SW480 (cell line): ENCODE measurements around the gene TREML4.
"Not testable (repeated sequence)": the region's sequence is repeated elsewhere in the genome, so short reads cannot be mapped to it uniquely, and the experiment has no call there.

Experiments used
- DNase-seq: peaks from one replicate; pipeline ENCODE4 v3.0.0-alpha.2; 2016; ENCODE audit warnings: low spot score

TREML4 gene

GRCh38 chr6:41208439-41209106 lies 19.6 kb upstream of the TREML4 start:
- no peak for DNase-seq

- DNase-seq = no peak
Measured at GRCh38 chr6:41209547-41210320, 18.4 kb upstream of the TREML4 start.

- peak; percentile 25 for DNase-seq
Measured at GRCh38 chr6:41214559-41215238, 13.4 kb upstream of the TREML4 start.

- no peak for DNase-seq
Measured at GRCh38 chr6:41215777-41216176, 12.4 kb upstream of the TREML4 start.

- DNase-seq = no peak
Measured at GRCh38 chr6:41216616-41217015, 11.5 kb upstream of the TREML4 start.

- DNase-seq = no peak
Measured at GRCh38 chr6:41222045-41222444, 6.1 kb upstream of the TREML4 start.

GRCh38 chr6:41222513-41222912 lies 5.6 kb upstream of the TREML4 start:
- DNase-seq = no peak

- DNase-seq = no peak
Measured at GRCh38 chr6:41224800-41225199, 3.3 kb upstream of the TREML4 start.

- DNase-seq = peak; percentile 45
Measured at GRCh38 chr6:41226752-41227151, 1.4 kb upstream of the TREML4 start.

- peak; percentile 0 for DNase-seq
Measured at GRCh38 chr6:41228616-41229015, 467 bp downstream of the TREML4 start.

GRCh38 chr6:41229721-41230120 lies 1.6 kb downstream of the TREML4 start:
- no peak for DNase-seq

GRCh38 chr6:41231246-41231645 lies 3.1 kb downstream of the TREML4 start:
- no peak for DNase-seq

- DNase-seq = no peak
Measured at GRCh38 chr6:41232667-41233066, 4.5 kb downstream of the TREML4 start.

GRCh38 chr6:41236276-41236675 lies 8.1 kb downstream of the TREML4 start:
- no peak for DNase-seq

- DNase-seq = no peak
Measured at GRCh38 chr6:41237128-41237527, 9.0 kb downstream of the TREML4 start.

GRCh38 chr6:41239467-41240159 lies 11.5 kb downstream of the TREML4 start:
- no peak for DNase-seq

GRCh38 chr6:41246529-41246928 lies 18.4 kb downstream of the TREML4 start:
- DNase-seq = not testable (repeated sequence)

- no peak for DNase-seq
Measured at GRCh38 chr6:41247288-41247865, 19.2 kb downstream of the TREML4 start.

- no peak for DNase-seq
Measured at GRCh38 chr6:41247882-41248705, 19.9 kb downstream of the TREML4 start.

- DNase-seq = no peak
Measured at GRCh38 chr6:41252401-41253169, 24.4 kb downstream of the TREML4 start.
